WTC11 (cell line): ENCODE measurements around the gene HMCN1.

Experiments used
- AFF4 ChIP-seq: sonication (generic); formaldehyde crosslinking; IDR thresholded peaks from 2 replicates; pipeline ENCODE4 v1.8.1; 2023; ENCODE audit warnings: mild to moderate bottlenecking, missing genetic modification reagents, borderline replicate concordance
- ATF3 ChIP-seq: sonication (generic); formaldehyde crosslinking; conservative IDR thresholded peaks from 2 replicates; pipeline ENCODE4 v1.8.1; 2022; ENCODE audit warnings: mild to moderate bottlenecking, missing genetic modification reagents
- CTCF ChIP-seq: fragments of 200-600 bp; IDR thresholded peaks from 2 replicates; pipeline ENCODE4 v1.8.0; 2022; ENCODE audit warnings: antibody characterized with exemption
- ELF4 ChIP-seq: sonication (generic); formaldehyde crosslinking; IDR thresholded peaks from 2 replicates; pipeline ENCODE4 v1.8.1; 2022; ENCODE audit warnings: low read depth, mild to moderate bottlenecking, moderate library complexity, missing genetic modification reagents
- ESRRA ChIP-seq: sonication (generic); formaldehyde crosslinking; IDR thresholded peaks from 2 replicates; pipeline ENCODE4 v1.8.1; 2022; ENCODE audit warnings: mild to moderate bottlenecking, missing genetic modification reagents, borderline replicate concordance
- ETV6 ChIP-seq: sonication (generic); formaldehyde crosslinking; IDR thresholded peaks from 2 replicates; pipeline ENCODE4 v1.8.1; 2022; ENCODE audit warnings: mild to moderate bottlenecking, missing genetic modification reagents
- GABPB1 ChIP-seq: sonication (generic); formaldehyde crosslinking; IDR thresholded peaks from 2 replicates; pipeline ENCODE4 v1.8.1; 2023; ENCODE audit warnings: mild to moderate bottlenecking, missing genetic modification reagents
- IRF2 ChIP-seq: sonication (generic); formaldehyde crosslinking; IDR thresholded peaks from 2 replicates; pipeline ENCODE4 v1.8.0; 2022; ENCODE audit warnings: low read depth, missing genetic modification reagents, borderline replicate concordance
- MAX ChIP-seq: sonication (generic); formaldehyde crosslinking; IDR thresholded peaks from 2 replicates; pipeline ENCODE4 v1.8.0; 2022; ENCODE audit warnings: mild to moderate bottlenecking, missing genetic modification reagents
- OVOL2 ChIP-seq: fragments of 250-450 bp; sonication (Bioruptor Pico); IDR thresholded peaks from 2 replicates; pipeline ENCODE4 v1.9.0; 2021; ENCODE audit warnings: mild to moderate bottlenecking, borderline replicate concordance
- TF ChIP-seq, protein P1 (sequence below): sonication (generic); formaldehyde crosslinking; IDR thresholded peaks from 2 replicates; pipeline ENCODE4 v1.8.1; 2023; ENCODE audit warnings: mild to moderate bottlenecking, missing genetic modification reagents, moderate library complexity

GRCh38 chr1:186240436-186240835, 506.2 kb downstream of the HMCN1 start:
- no peak for TF ChIP-seq MAX
- TF ChIP-seq GABPB1 (CRISPR knock-in tag): no peak
- no peak for TF ChIP-seq ESRRA (CRISPR knock-in tag)
- TF ChIP-seq AFF4 (CRISPR knock-in tag): no peak
- TF ChIP-seq CTCF: no peak
- no peak for TF ChIP-seq ATF3 (CRISPR knock-in tag)
- TF ChIP-seq, protein P1, sequence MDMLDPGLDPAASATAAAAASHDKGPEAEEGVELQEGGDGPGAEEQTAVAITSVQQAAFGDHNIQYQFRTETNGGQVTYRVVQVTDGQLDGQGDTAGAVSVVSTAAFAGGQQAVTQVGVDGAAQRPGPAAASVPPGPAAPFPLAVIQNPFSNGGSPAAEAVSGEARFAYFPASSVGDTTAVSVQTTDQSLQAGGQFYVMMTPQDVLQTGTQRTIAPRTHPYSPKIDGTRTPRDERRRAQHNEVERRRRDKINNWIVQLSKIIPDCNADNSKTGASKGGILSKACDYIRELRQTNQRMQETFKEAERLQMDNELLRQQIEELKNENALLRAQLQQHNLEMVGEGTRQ: no peak
- no peak for TF ChIP-seq IRF2 (CRISPR knock-in tag)
- TF ChIP-seq ETV6 (CRISPR knock-in tag): no peak
- TF ChIP-seq ELF4 (CRISPR knock-in tag): no peak
- no peak for TF ChIP-seq OVOL2
